RPMI7951 (cell line): Measurements from ENCODE around the gene RFTN2. TPM values are rescaled to one million over a fixed set of nuclear protein-coding genes. Genes with fewer than 3 reads are reported as not detected.
"Not testable (repeated sequence)": the region's sequence is repeated elsewhere in the genome, so short reads cannot be mapped to it uniquely, and the experiment has no call there.

Experiments used
- DNase-seq: peaks from one replicate; pipeline ENCODE4 v3.0.0-alpha.2; 2012; ENCODE audit warnings: low read depth
- total RNA-seq: library from RNA; depleted of rRNA; stranded (reverse); fragments of >200 nt; shearing (Covaris generic); gene quantifications from 2 replicates; pipeline ENCODE4 v1.2.3, GENCODE V29; 2014

Gene RFTN2
- total RNA-seq, 1 experiment from 2014 or later = 1.7 TPM

DNA sequence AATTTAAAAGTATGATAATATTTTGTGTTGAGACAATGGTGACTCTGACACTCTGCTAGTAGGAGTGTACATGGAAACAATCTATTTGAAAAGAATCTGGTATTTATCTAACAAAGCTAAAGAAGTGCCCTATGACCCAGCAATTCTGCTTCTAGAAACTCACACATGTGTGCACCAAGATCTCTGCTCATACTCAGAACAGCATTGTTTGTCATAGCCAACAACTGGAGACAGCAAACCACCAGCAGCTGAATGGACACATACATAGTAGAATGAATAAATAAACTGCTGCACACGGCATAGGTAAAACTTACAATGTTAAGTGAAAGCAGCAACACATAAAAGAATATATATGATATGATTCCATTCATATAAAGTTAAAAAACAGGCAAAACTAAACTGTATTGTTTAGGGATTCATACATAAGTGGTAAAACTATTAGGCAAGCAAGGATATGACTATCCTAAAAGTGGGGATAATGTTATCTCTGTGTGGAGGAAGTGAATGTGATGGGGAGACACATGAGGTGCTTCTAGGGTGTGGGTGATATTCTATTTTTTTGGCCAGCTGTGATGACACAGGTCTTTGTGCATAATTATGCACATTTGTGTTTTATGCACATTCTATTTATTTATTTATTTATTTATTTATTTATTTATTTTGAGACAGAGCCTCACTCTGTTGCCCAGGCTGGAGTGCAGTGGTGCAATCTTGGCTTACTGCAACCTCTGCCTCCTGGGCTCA is 71.1 kb downstream of the RFTN2 start:
- DNase-seq = no peak

GRCh38 chr2:197601726-197602125 is 73.7 kb downstream of the RFTN2 start:
- DNase-seq = no peak

DNA sequence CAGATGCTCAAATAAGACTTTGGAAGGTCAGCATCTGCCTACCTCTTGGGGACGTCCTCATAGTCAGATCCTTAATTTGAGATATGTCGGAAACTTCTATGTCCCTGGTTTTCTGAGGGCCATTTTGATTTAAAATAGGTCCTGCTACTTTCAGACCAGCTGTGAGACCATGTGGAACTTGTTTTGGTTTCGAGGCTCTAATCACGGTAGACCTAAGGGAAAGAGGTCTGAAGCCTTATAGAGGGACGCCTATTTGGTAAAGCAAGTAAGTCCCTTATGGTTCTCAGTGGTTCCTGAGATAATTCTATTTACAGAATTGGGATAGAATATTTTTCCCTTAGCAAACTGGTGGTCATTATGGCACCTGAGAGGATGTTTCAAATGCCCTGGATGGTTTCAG is 75.1 kb downstream of the RFTN2 start:
- no peak for DNase-seq

- peak; percentile 24 for DNase-seq
Measured at GRCh38 chr2:197599285-197599965, 76.0 kb downstream of the RFTN2 start.

DNA sequence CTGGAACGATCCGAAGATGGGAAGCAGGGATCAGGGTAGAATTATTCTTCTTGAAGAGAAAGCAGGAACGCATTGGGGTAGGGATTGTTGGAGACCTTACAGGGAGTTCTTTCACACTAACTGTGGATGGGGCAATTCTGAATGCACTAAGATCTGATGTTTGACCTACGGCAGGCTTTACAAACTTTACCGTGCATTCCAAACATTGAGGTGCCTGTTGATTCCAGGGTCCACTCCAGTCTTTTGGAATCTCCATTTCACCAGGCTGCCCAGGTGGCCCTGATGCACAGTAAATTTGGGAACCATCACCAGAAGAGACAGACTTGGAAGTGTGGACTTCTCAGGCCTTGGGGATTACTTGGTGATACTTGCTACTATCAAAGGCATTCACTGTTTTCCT is 76.9 kb downstream of the RFTN2 start:
- no peak for DNase-seq

- no peak for DNase-seq
Measured at GRCh38 chr2:197597166-197597565, 78.2 kb downstream of the RFTN2 start.

GRCh38 chr2:197596766-197597165 is 78.6 kb downstream of the RFTN2 start:
- no peak for DNase-seq

GRCh38 chr2:197591339-197592072 is 83.9 kb downstream of the RFTN2 start:
- no peak for DNase-seq

DNA sequence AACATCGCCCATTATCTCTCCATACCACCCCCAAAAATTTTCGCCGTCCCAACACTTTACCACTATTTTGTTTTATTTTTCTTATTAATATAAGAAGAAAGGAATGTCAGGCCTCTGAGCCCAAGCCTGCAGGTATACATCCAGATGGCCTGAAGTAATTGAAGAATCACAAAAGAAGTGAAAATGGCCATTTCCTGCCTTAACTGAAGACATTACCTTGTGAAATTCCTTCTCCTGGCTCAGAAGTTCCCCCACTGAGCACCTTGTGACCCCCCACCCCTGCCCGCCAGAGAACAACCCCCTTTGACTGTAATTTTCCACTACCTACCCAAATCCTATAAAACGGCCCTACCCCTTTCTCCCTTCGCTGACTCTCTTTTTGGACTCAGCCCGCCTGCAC is 88.1 kb downstream of the RFTN2 start:
- DNase-seq = not testable (repeated sequence)

DNA sequence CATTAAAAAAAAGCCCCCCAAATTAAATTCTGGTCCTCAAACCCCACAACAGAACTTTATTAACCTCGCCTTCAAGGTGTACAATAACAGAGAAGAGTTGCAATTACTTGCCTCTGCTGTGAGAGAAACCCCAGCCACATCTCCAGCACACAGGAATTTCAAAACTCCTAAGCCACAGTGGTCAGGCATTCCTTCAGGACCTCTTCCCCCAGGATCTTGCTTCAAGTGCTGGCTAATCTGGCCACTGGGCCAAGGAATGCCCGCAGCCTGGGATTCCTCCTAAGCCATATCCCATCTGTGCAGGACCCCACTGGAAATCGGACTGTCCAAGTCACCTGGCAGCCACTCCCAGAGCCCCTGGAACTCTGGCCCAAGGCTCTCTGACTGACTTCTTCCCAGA is 95.2 kb downstream of the RFTN2 start:
- DNase-seq = not testable (repeated sequence)

DNA sequence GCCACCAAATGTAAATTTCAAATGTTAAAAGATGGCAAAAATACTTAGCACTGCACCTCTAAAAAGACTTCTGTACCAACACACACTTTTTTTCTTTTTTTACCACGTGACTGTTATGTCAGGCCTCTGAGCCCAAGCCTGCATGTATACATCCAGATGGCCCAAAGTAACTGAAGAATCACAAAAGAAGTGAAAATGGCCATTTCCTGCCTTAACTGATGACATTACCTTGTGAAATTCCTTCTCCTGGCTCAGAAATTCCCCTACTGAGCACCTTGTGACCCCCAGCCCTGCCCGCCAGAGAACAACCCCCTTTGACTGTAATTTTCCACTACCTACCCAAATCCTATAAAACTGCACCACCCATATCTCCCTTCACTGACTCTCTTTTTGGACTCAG is 97.1 kb downstream of the RFTN2 start:
- not testable (repeated sequence) for DNase-seq

DNA sequence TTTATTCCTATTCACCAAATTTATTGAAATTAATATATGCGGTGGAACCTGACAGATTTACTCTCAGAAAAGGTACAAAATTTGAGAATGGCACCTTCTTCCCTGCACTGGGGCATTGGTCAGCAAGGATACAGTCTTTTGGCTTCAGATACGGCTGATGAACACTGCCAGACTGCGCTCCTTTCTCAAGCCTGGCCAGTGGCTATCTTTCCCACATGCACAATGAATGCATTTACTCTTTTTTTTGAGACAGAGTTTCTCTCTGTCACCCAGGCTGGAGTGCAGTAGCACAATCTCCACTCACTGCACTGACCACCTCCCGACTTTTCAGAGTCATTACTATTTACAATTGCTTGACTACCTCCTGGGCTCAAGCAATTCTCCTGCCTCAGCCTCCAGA is 97.9 kb downstream of the RFTN2 start:
- no peak for DNase-seq

DNA sequence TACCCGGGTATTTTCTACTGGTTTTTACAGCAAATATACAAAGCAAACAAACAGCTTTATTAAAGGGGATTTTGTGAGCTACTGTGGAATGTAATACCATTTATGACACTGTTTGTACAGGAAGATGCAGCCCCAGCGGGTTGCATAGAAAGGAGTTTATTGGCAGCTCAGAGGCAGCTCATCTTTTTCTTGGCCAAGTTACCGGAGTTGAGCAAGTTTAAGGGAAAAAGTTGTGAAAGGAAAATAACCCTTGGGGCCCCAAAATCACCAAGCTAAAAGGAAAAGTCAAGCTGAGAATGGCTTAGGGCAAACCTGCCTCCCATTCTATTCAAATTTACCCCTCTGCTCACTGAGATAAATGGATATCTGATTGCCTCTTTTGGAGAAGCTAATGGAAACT is 98.8 kb downstream of the RFTN2 start:
- no peak for DNase-seq

- no peak for DNase-seq
Measured at GRCh38 chr2:197575987-197576386, 99.4 kb downstream of the RFTN2 start.

- DNase-seq = no peak
Measured at GRCh38 chr2:197573608-197574007, 101.8 kb downstream of the RFTN2 start.

GRCh38 chr2:197571627-197572271 is 103.6 kb downstream of the RFTN2 start:
- DNase-seq = no peak

DNA sequence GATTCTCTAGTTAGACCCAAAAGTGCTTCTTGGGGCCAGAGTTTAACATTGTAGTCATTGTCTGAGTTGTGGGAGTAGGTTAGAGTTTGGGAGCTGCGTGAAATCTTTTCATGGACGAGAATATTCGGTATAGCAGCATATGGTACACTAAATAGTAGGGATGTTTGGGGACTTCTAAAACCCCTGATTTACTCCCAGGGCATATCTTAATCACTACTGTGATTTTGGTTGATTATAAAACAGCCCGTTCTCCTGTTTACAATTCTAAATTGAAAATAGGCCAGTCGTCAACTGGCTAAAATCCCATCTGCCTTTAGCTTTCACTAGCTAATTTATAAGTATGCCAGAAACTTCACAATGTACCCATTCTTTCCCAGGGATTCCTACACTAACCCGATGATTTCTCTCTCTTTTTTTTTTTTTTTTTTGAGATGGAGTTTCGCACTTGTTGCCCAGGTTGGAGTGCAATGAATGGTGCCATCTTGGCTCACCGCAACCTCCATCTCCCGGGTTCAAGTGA is 115.2 kb downstream of the RFTN2 start:
- no peak for DNase-seq

DNA sequence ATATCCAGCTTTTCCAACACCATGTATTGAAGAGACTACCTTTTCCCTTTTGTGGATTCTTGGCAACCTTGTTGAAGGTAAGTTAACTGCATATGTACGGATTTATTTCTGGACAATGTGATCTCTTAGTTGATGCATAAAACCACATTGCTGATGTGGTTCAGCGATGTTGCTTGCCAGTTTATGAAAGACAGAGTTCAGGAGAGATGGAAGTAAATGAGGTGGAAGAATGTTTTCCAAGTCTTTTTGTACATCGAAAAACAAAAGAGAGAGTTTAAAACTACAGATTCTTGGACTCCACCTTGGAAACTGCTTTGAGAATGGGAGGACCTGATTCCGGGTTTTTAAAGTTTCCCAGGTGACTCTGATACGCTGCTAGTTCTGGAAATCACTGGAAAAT is 115.7 kb downstream of the RFTN2 start:
- DNase-seq = no peak

GRCh38 chr2:197558393-197558792 is 117.0 kb downstream of the RFTN2 start:
- no peak for DNase-seq

GRCh38 chr2:197556456-197556855 is 118.9 kb downstream of the RFTN2 start:
- DNase-seq = no peak

- DNase-seq = no peak
Measured at GRCh38 chr2:197555467-197555866, 119.9 kb downstream of the RFTN2 start.

DNA sequence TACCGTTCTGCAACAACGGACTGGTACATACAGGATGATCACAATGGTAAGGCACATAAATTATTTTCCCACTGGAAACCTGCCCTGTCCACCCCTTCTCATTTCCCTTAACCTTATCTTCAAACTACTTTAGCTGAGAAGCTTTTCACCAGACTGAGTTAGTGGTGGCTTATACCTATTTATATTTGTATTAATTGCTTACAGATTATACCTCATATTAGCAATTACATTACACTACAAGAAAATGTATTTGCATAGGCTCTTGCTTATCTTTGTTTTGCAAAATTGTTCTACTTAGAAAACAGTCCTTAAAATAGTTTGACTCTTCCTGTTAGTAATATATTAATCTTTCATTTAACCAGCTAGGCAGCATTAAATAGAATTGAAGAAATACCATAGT is 124.1 kb downstream of the RFTN2 start:
- not testable (repeated sequence) for DNase-seq
